HL-60/S4 treated with phorbol 12-myristate 13-acetate at 8.2 ng/mL for 4 days and 3 days (cell line): ENCODE data around the gene LRRTM4.

Experiments
- in situ Hi-C: fragments of 300-500 bp; cut with MboI; formaldehyde crosslinking; loops from 2 replicates; pipeline ENCODE4 v1.15.0; 2022; ENCODE audit warnings: low sequenced_read_pairs

Gene LRRTM4

GRCh38 chr2:77479395-77479794 is 42.8 kb downstream of the LRRTM4 start:
- in situ Hi-C loops, result no loop called here

GRCh38 chr2:77470096-77470495 is 52.1 kb downstream of the LRRTM4 start:
- in situ Hi-C loops, result no loop called here

GRCh38 chr2:77469106-77469505 is 53.1 kb downstream of the LRRTM4 start:
- in situ Hi-C loops, result no loop called here

- in situ Hi-C loops, result no loop called here
These were observed 62.3 kb downstream of the LRRTM4 start for GRCh38 chr2:77459840-77460239.

- in situ Hi-C loops, result no loop called here
These were observed 64.0 kb downstream of the LRRTM4 start for GRCh38 chr2:77458216-77458615.

GRCh38 chr2:77457665-77458064 is 64.5 kb downstream of the LRRTM4 start:
- in situ Hi-C loops, result no loop called here

- in situ Hi-C loops, result no loop called here
These were observed 79.1 kb downstream of the LRRTM4 start for GRCh38 chr2:77443076-77443475.

GRCh38 chr2:77434880-77435279 is 87.3 kb downstream of the LRRTM4 start:
- in situ Hi-C loops, result no loop called here

GRCh38 chr2:77428946-77429345 is 93.2 kb downstream of the LRRTM4 start:
- in situ Hi-C loops, result no loop called here

GRCh38 chr2:77421971-77422370 is 100.2 kb downstream of the LRRTM4 start:
- in situ Hi-C loops, result no loop called here

- in situ Hi-C loops, result no loop called here
These were observed 103.6 kb downstream of the LRRTM4 start for GRCh38 chr2:77418537-77418936.

- in situ Hi-C loops, result no loop called here
These were observed 118.0 kb downstream of the LRRTM4 start for GRCh38 chr2:77404189-77404588.

GRCh38 chr2:77398970-77399600 is 123.1 kb downstream of the LRRTM4 start:
- in situ Hi-C loops, result no loop called here

- in situ Hi-C loops, result no loop called here
These were observed 124.4 kb downstream of the LRRTM4 start for GRCh38 chr2:77397763-77398162.

GRCh38 chr2:77395011-77395410 is 127.2 kb downstream of the LRRTM4 start:
- in situ Hi-C loops, result no loop called here

- in situ Hi-C loops, result no loop called here
These were observed 131.1 kb downstream of the LRRTM4 start for GRCh38 chr2:77391119-77391518.

- in situ Hi-C loops, result no loop called here
These were observed 134.9 kb downstream of the LRRTM4 start for GRCh38 chr2:77387324-77387723.

- in situ Hi-C loops, result no loop called here
These were observed 149.5 kb downstream of the LRRTM4 start for GRCh38 chr2:77372636-77373035.

GRCh38 chr2:77370511-77370910 is 151.7 kb downstream of the LRRTM4 start:
- in situ Hi-C loops, result no loop called here

- in situ Hi-C loops, result no loop called here
These were observed 158.9 kb downstream of the LRRTM4 start for GRCh38 chr2:77363277-77363676.

GRCh38 chr2:77348821-77349220 is 173.4 kb downstream of the LRRTM4 start:
- in situ Hi-C loops, result no loop called here

GRCh38 chr2:77336013-77336412 is 186.2 kb downstream of the LRRTM4 start:
- in situ Hi-C loops, result no loop called here
